Measurements from ENCODE around the gene RPTOR.

DNA sequence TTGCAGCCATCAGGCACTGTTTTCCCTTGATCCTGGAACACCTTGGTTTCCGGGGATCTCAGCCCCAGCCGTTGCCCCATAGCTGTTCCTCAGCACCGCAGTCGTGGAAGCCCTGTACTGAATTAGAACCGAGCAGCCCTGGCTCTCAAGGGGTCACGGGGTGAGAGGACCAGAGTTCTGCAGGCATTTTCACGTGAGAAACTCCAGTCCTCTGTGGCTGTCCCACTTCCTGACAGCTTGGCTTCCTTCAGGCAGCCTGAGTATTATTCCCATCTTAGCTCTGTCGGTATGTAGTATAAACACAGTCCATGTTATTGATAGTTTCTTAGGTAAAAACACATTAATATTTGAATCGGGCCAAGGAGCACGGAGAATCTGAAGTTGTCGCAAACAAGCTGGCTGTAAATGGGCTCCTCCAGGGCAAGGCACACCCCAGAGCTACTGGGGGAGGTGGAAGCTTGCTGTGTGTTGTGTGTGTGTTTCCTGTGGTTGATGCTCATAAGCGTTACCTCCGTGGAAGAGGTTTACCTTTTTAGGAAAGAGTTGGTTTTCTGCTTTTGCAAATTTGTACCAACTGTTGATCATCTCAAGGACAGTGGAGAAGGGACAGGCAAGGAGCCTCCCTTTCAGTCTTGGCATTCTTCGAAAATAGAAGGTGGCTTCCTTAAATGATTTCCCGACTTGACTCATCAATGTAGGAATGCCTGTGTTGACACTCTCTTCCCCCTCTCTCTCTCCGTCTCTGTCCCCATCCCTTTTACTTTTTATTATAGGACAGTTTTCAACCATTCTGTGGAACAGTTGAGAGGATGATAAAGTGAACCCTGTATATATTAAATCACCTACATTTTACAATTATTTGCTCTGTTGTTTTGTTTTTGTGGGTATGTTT, 238.1 kb downstream of the RPTOR start:
- TF ChIP-seq, protein P1, sequence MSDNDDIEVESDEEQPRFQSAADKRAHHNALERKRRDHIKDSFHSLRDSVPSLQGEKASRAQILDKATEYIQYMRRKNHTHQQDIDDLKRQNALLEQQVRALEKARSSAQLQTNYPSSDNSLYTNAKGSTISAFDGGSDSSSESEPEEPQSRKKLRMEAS (IDR thresholded peaks at IDR 0.05; ENCODE audit: low read depth): no peak
- TF ChIP-seq POLR2AphosphoS5 (IDR thresholded peaks at IDR 0.05; ENCODE audit: low read depth, low read length) (no peak), SIN3A (IDR thresholded peaks at IDR 0.05; ENCODE audit: borderline replicate concordance, low read depth, low read length) (no peak), ELF1 (IDR thresholded peaks at IDR 0.05) (no peak), NRF1 (IDR thresholded peaks at IDR 0.05; ENCODE audit: low read depth, low read length) (no peak), CHD2 (IDR thresholded peaks at IDR 0.05; ENCODE audit: low read length, partially characterized antibody) (no peak)
- TF ChIP-seq, protein P2, sequence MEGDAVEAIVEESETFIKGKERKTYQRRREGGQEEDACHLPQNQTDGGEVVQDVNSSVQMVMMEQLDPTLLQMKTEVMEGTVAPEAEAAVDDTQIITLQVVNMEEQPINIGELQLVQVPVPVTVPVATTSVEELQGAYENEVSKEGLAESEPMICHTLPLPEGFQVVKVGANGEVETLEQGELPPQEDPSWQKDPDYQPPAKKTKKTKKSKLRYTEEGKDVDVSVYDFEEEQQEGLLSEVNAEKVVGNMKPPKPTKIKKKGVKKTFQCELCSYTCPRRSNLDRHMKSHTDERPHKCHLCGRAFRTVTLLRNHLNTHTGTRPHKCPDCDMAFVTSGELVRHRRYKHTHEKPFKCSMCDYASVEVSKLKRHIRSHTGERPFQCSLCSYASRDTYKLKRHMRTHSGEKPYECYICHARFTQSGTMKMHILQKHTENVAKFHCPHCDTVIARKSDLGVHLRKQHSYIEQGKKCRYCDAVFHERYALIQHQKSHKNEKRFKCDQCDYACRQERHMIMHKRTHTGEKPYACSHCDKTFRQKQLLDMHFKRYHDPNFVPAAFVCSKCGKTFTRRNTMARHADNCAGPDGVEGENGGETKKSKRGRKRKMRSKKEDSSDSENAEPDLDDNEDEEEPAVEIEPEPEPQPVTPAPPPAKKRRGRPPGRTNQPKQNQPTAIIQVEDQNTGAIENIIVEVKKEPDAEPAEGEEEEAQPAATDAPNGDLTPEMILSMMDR (IDR thresholded peaks at IDR 0.05): no peak
- TF ChIP-seq, protein P3, sequence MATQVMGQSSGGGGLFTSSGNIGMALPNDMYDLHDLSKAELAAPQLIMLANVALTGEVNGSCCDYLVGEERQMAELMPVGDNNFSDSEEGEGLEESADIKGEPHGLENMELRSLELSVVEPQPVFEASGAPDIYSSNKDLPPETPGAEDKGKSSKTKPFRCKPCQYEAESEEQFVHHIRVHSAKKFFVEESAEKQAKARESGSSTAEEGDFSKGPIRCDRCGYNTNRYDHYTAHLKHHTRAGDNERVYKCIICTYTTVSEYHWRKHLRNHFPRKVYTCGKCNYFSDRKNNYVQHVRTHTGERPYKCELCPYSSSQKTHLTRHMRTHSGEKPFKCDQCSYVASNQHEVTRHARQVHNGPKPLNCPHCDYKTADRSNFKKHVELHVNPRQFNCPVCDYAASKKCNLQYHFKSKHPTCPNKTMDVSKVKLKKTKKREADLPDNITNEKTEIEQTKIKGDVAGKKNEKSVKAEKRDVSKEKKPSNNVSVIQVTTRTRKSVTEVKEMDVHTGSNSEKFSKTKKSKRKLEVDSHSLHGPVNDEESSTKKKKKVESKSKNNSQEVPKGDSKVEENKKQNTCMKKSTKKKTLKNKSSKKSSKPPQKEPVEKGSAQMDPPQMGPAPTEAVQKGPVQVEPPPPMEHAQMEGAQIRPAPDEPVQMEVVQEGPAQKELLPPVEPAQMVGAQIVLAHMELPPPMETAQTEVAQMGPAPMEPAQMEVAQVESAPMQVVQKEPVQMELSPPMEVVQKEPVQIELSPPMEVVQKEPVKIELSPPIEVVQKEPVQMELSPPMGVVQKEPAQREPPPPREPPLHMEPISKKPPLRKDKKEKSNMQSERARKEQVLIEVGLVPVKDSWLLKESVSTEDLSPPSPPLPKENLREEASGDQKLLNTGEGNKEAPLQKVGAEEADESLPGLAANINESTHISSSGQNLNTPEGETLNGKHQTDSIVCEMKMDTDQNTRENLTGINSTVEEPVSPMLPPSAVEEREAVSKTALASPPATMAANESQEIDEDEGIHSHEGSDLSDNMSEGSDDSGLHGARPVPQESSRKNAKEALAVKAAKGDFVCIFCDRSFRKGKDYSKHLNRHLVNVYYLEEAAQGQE (IDR thresholded peaks at IDR 0.05; ENCODE audit: low read depth, low read length): no peak
- TF ChIP-seq, protein P4, sequence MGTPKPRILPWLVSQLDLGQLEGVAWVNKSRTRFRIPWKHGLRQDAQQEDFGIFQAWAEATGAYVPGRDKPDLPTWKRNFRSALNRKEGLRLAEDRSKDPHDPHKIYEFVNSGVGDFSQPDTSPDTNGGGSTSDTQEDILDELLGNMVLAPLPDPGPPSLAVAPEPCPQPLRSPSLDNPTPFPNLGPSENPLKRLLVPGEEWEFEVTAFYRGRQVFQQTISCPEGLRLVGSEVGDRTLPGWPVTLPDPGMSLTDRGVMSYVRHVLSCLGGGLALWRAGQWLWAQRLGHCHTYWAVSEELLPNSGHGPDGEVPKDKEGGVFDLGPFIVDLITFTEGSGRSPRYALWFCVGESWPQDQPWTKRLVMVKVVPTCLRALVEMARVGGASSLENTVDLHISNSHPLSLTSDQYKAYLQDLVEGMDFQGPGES (IDR thresholded peaks at IDR 0.05; ENCODE audit: low read depth, low read length): no peak
